Colon (tissue), 2 donors: Measurements from ENCODE around the gene DNAJB7.
A peak's percentile ranks its signal among the peaks of the same experiment; 100 is the strongest.
"Not testable (repeated sequence)": the region's sequence is repeated elsewhere in the genome, so short reads cannot be mapped to it uniquely, and the experiment has no call there.

Source experiments
- FAIRE-seq: peaks from 2 replicates; lab custom pipeline; 2012; peaks lifted over from hg19 to GRCh38; lab: Jason Lieb, UNC
- donor health status: control.
- donor health status: control.

The DNAJB7 gene

GRCh38 chr22:40862013-40862412 is at the start of gene DNAJB7:
DNAJB7 (minus strand) TSS chr22:40862113; CDS start chr22:40861994, 119 bp downstream.
- FAIRE-seq: no peak

- no peak for FAIRE-seq
These were observed 47.0 kb upstream of the DNAJB7 start for GRCh38 chr22:40908895-40909294.

- FAIRE-seq: no peak
These were observed 42.2 kb upstream of the DNAJB7 start for GRCh38 chr22:40904101-40904500.

GRCh38 chr22:40898850-40899357 is 37.0 kb upstream of the DNAJB7 start:
- no peak for FAIRE-seq

GRCh38 chr22:40894417-40894816 is 32.5 kb upstream of the DNAJB7 start:
- no peak for FAIRE-seq

GRCh38 chr22:40890881-40891280 is 29.0 kb upstream of the DNAJB7 start:
- no peak for FAIRE-seq

- FAIRE-seq: no peak
These were observed 27.2 kb upstream of the DNAJB7 start for GRCh38 chr22:40889116-40889515.

GRCh38 chr22:40878922-40879321 is 17.0 kb upstream of the DNAJB7 start:
- FAIRE-seq: no peak

- FAIRE-seq: peak; percentile 14
These were observed 15.6 kb upstream of the DNAJB7 start for GRCh38 chr22:40877488-40877887.

- no peak for FAIRE-seq
These were observed 15.0 kb upstream of the DNAJB7 start for GRCh38 chr22:40876907-40877306.

- FAIRE-seq: no peak
These were observed 13.2 kb upstream of the DNAJB7 start for GRCh38 chr22:40875111-40875510.

- no peak for FAIRE-seq
These were observed 12.1 kb upstream of the DNAJB7 start for GRCh38 chr22:40874016-40874415.

- not testable (repeated sequence) for FAIRE-seq
These were observed 6.5 kb upstream of the DNAJB7 start for GRCh38 chr22:40868379-40868778.

- no peak for FAIRE-seq
These were observed 5.2 kb upstream of the DNAJB7 start for GRCh38 chr22:40867109-40867508.

GRCh38 chr22:40862537-40862936 is 624 bp upstream of the DNAJB7 start:
- no peak for FAIRE-seq

GRCh38 chr22:40857309-40857855 is 4.5 kb downstream of the DNAJB7 start:
- no peak for FAIRE-seq

- FAIRE-seq: peak; percentile 65
These were observed 5.2 kb downstream of the DNAJB7 start, which contains the start of the genes ST13 and XPNPEP3 for GRCh38 chr22:40856513-40857308. ST13 (minus strand) TSS chr22:40856639; CDS start chr22:40856540, 99 bp downstream. XPNPEP3 (plus strand) TSS chr22:40857148; CDS start chr22:40857182, 34 bp downstream.

GRCh38 chr22:40855979-40856512 is 5.9 kb downstream of the DNAJB7 start:
- no peak for FAIRE-seq

- FAIRE-seq: no peak
These were observed 6.6 kb downstream of the DNAJB7 start for GRCh38 chr22:40855071-40855978.

- no peak for FAIRE-seq
These were observed 8.0 kb downstream of the DNAJB7 start for GRCh38 chr22:40853961-40854360.

- no peak for FAIRE-seq
These were observed 8.6 kb downstream of the DNAJB7 start for GRCh38 chr22:40853333-40853732.

- FAIRE-seq: not testable (repeated sequence)
These were observed 16.1 kb downstream of the DNAJB7 start for GRCh38 chr22:40845816-40846215.
